ENCODE measurements around the gene GAST. TPM values are rescaled to one million over a fixed set of nuclear protein-coding genes. Genes with fewer than 3 reads are reported as not detected.

Gene GAST
- total and polyA plus RNA-seq, 9 donors = 0.79 TPM; not detected in 8

DNA sequence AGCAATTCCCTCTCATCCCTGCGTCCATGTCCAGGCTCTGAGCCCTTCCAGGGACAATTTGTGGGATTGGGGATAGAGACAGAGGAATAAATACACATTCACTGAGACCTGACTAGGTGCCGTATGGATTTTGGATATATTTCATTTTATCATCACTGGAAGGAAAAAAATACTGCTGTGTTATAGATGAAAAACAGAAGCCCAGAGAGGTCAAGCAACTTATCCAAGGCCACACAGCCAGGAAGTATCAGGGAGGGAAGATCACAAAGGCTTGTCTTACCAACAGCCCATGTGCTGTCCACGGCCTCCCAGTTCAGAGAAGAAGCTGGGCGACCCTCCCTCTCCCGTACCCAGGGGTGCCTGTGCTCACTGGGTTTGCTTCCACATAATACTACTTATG lies 28.4 kb downstream of the GAST start:
- H3K27me3 ChIP-seq (ENCODE audit: control insufficient read depth, insufficient read depth, low read length) = peaks cover 26% of the 10 kb centered on the region
- no peaks in the 10 kb centered on the region for H3K36me3 ChIP-seq (ENCODE audit: control insufficient read depth, insufficient read depth, low read length)
- no peak for DNase-seq
- H3K4me3 ChIP-seq (ENCODE audit: low read length) = no peak overlapping the region
- H3K4me1 ChIP-seq (ENCODE audit: control insufficient read depth, insufficient read depth, low read length) = peaks cover 7% of the 10 kb centered on the region
- no CpG with 5 or more reads among the region's 5 CpGs for WGBS (ENCODE audit: insufficient coverage)
- no peaks in the 10 kb centered on the region for H3K9me3 ChIP-seq (replicated peaks; ENCODE audit: control insufficient read depth, low read depth, low read length)
- no peak overlapping the region for H3K27ac ChIP-seq (ENCODE audit: low read length)

GRCh38 chr17:41741709-41742108 lies 29.6 kb downstream of the GAST start:
- H3K9me3 ChIP-seq (replicated peaks; ENCODE audit: control insufficient read depth, low read depth, low read length) = no peaks in the 10 kb centered on the region
- H3K27me3 ChIP-seq (ENCODE audit: control insufficient read depth, insufficient read depth, low read length) = peaks cover 14% of the 10 kb centered on the region
- peaks cover 7% of the 10 kb centered on the region for H3K4me1 ChIP-seq (ENCODE audit: control insufficient read depth, insufficient read depth, low read length)
- no peak overlapping the region for H3K27ac ChIP-seq (ENCODE audit: low read length)
- WGBS (ENCODE audit: insufficient coverage) = 81% methylated on average over 6 of the region's 9 CpGs
- H3K4me3 ChIP-seq (ENCODE audit: low read length) = no peak overlapping the region
- H3K36me3 ChIP-seq (ENCODE audit: control insufficient read depth, insufficient read depth, low read length) = no peaks in the 10 kb centered on the region
- DNase-seq = no peak

- DNase-seq = no peak
- Histone ChIP-seq H3K4me3 (ENCODE audit: low read length) (no peak overlapping the region), H3K27me3 (ENCODE audit: control insufficient read depth, insufficient read depth, low read length) (peaks cover 2% of the 10 kb centered on the region), H3K4me1 (ENCODE audit: control insufficient read depth, insufficient read depth, low read length) (no peaks in the 10 kb centered on the region), H3K36me3 (ENCODE audit: control insufficient read depth, insufficient read depth, low read length) (no peaks in the 10 kb centered on the region), H3K27ac (ENCODE audit: low read length) (no peak overlapping the region), H3K9me3 (replicated peaks; ENCODE audit: control insufficient read depth, low read depth, low read length) (no peaks in the 10 kb centered on the region)
- 65% methylated on average over 3 of the region's 6 CpGs for WGBS (ENCODE audit: insufficient coverage)
Observed at GRCh38 chr17:41748275-41748674, 36.1 kb downstream of the GAST start.

- Histone ChIP-seq H3K27me3 (ENCODE audit: control insufficient read depth, insufficient read depth, low read length) (no peaks in the 10 kb centered on the region), H3K4me3 (ENCODE audit: low read length) (no peak overlapping the region), H3K4me1 (ENCODE audit: control insufficient read depth, insufficient read depth, low read length) (no peaks in the 10 kb centered on the region), H3K36me3 (ENCODE audit: control insufficient read depth, insufficient read depth, low read length) (peaks cover 16% of the 10 kb centered on the region), H3K9me3 (replicated peaks; ENCODE audit: control insufficient read depth, low read depth, low read length) (no peaks in the 10 kb centered on the region), H3K27ac (ENCODE audit: low read length) (no peak overlapping the region)
- WGBS (ENCODE audit: insufficient coverage) = 74% methylated on average over 3 of the region's 4 CpGs
- no peak for DNase-seq
Observed at GRCh38 chr17:41750862-41751261, 38.7 kb downstream of the GAST start.

GRCh38 chr17:41751288-41751687 lies 39.2 kb downstream of the GAST start:
- Histone ChIP-seq H3K4me1 (ENCODE audit: control insufficient read depth, insufficient read depth, low read length) (no peaks in the 10 kb centered on the region), H3K27ac (ENCODE audit: low read length) (no peak overlapping the region), H3K27me3 (ENCODE audit: control insufficient read depth, insufficient read depth, low read length) (no peaks in the 10 kb centered on the region), H3K9me3 (replicated peaks; ENCODE audit: control insufficient read depth, low read depth, low read length) (no peaks in the 10 kb centered on the region), H3K4me3 (ENCODE audit: low read length) (no peak overlapping the region), H3K36me3 (ENCODE audit: control insufficient read depth, insufficient read depth, low read length) (peaks cover 18% of the 10 kb centered on the region)
- 84% methylated on average over 3 of the region's 3 CpGs for WGBS (ENCODE audit: insufficient coverage)
- no peak for DNase-seq

DNA sequence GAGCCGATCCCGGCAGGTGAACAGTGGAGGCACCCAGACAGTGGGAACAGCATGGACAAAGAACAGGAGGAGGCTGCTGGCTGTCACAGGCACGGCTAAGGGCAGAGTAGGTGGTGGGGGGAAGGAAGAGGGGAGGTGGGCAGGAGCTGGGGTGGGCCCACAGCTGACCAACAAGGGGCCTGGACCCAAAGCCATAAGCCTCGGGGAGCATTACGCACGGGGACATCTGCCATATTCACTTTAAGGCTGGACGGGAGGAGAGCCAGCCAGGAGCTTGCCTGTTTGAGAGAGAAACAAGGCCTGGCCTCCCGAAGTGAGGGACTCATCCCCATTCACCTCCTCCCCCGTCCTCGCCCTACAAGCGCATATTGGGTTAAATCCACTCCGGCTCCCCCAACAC lies 41.9 kb downstream of the GAST start:
- H3K36me3 ChIP-seq (ENCODE audit: control insufficient read depth, insufficient read depth, low read length) = peaks cover 36% of the 10 kb centered on the region
- no peaks in the 10 kb centered on the region for H3K27me3 ChIP-seq (ENCODE audit: control insufficient read depth, insufficient read depth, low read length)
- no peaks in the 10 kb centered on the region for H3K9me3 ChIP-seq (replicated peaks; ENCODE audit: control insufficient read depth, low read depth, low read length)
- no peak for DNase-seq
- 72% methylated on average over 7 of the region's 12 CpGs for WGBS (ENCODE audit: insufficient coverage)
- H3K4me1 ChIP-seq (ENCODE audit: control insufficient read depth, insufficient read depth, low read length) = no peaks in the 10 kb centered on the region
- H3K4me3 ChIP-seq (ENCODE audit: low read length) = no peak overlapping the region
- no peak overlapping the region for H3K27ac ChIP-seq (ENCODE audit: low read length)

DNA sequence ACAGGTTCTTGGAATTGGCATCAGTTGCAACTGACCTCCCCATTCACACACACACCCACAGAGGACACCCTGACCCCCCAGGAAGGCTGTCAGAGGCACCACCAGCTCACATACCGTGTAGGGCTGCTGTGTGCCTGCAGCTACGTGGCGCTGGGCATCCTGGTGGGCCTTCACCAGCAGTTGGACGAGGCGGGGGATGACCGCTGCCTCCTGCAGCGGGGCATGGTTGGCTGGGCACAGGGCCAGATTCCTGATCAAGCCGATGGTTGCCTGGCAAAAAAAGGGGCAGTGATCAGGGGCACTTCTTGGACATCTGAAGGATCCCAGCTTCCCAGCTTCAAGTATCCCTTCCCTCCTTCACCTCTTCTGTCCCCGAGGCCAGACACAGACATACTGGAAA lies 46.5 kb downstream of the GAST start:
- peaks cover 59% of the 10 kb centered on the region for H3K36me3 ChIP-seq (ENCODE audit: control insufficient read depth, insufficient read depth, low read length)
- no peak for DNase-seq
- H3K27me3 ChIP-seq (ENCODE audit: control insufficient read depth, insufficient read depth, low read length) = no peaks in the 10 kb centered on the region
- no peak overlapping the region for H3K27ac ChIP-seq (ENCODE audit: low read length)
- no peaks in the 10 kb centered on the region for H3K9me3 ChIP-seq (replicated peaks; ENCODE audit: control insufficient read depth, low read depth, low read length)
- WGBS (ENCODE audit: insufficient coverage) = 86% methylated on average over 9 of the region's 9 CpGs
- no peak overlapping the region for H3K4me3 ChIP-seq (ENCODE audit: low read length)
- no peaks in the 10 kb centered on the region for H3K4me1 ChIP-seq (ENCODE audit: control insufficient read depth, insufficient read depth, low read length)

DNA sequence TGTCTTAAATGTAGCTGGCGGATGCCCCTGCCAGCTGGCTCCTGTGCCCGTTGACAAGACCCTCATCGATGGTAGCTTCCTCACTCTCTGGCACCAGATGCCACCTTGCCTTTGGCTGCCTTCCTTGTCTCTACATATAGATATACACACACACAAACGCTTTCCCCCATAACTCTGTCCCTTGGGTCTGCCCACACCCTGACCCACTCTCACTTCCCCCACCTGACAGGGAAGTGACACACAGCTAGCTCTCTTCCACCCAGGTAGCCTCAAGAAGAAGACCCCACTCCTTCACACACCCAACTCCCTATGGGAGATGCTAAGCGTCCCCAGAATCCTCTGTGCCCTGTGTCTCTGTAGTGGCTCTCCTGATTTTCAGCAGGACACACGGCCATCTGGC lies 48.7 kb downstream of the GAST start:
- 74% methylated on average over 4 of the region's 6 CpGs for WGBS (ENCODE audit: insufficient coverage)
- no peaks in the 10 kb centered on the region for H3K27me3 ChIP-seq (ENCODE audit: control insufficient read depth, insufficient read depth, low read length)
- no peak for DNase-seq
- no peaks in the 10 kb centered on the region for H3K4me1 ChIP-seq (ENCODE audit: control insufficient read depth, insufficient read depth, low read length)
- no peak overlapping the region for H3K4me3 ChIP-seq (ENCODE audit: low read length)
- no peaks in the 10 kb centered on the region for H3K9me3 ChIP-seq (replicated peaks; ENCODE audit: control insufficient read depth, low read depth, low read length)
- H3K36me3 ChIP-seq (ENCODE audit: control insufficient read depth, insufficient read depth, low read length) = peaks cover 62% of the 10 kb centered on the region
- no peak overlapping the region for H3K27ac ChIP-seq (ENCODE audit: low read length)

DNA sequence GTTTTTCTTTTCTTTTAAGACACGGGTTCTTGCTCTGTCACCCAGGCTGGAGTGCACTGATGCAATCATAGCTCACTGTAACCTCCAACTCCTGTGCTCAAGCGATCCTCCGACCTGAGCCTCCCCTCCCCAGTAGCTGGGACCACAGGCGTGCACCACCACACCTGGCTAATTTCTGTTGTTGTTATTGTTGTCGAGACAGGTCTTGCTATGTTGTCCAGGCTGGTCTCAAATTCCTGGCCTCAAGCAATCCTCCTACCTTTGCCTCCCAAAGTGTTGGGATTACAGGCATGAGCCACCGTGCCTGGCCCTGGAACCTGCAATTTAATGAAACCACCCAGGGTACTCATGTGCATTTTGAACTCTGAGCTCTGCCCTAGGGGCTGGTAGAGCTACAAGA lies 50.3 kb downstream of the GAST start:
- DNase-seq = no peak
- no peaks in the 10 kb centered on the region for H3K9me3 ChIP-seq (replicated peaks; ENCODE audit: control insufficient read depth, low read depth, low read length)
- 92% methylated on average over 2 of the region's 6 CpGs for WGBS (ENCODE audit: insufficient coverage)
- H3K27me3 ChIP-seq (ENCODE audit: control insufficient read depth, insufficient read depth, low read length) = no peaks in the 10 kb centered on the region
- H3K4me3 ChIP-seq (ENCODE audit: low read length) = no peak overlapping the region
- H3K27ac ChIP-seq (ENCODE audit: low read length) = no peak overlapping the region
- no peaks in the 10 kb centered on the region for H3K4me1 ChIP-seq (ENCODE audit: control insufficient read depth, insufficient read depth, low read length)
- H3K36me3 ChIP-seq (ENCODE audit: control insufficient read depth, insufficient read depth, low read length) = peaks cover 64% of the 10 kb centered on the region

DNA sequence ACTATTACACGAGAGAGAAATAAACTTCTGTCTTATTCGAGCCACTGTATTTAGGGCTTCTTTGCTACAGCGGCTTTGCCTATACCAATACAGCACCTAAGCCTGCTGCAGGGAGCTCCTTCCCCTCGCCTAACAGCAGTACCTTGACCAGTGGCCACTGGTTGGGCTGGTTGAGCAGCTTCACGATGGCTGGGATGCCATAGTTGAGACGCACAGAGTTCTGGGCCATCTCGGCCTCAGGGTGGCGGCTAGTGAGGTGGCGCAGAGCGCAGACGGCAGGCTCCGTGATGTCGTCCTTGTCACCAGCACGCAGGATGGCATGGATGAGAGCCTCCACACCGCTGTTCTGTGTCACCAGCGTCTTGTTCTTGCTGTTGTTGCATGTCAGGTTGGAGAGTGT lies 50.7 kb downstream of the GAST start:
- Histone ChIP-seq H3K9me3 (replicated peaks; ENCODE audit: control insufficient read depth, low read depth, low read length) (no peaks in the 10 kb centered on the region), H3K4me1 (ENCODE audit: control insufficient read depth, insufficient read depth, low read length) (no peaks in the 10 kb centered on the region), H3K27ac (ENCODE audit: low read length) (no peak overlapping the region), H3K36me3 (ENCODE audit: control insufficient read depth, insufficient read depth, low read length) (peaks cover 64% of the 10 kb centered on the region), H3K4me3 (ENCODE audit: low read length) (no peak overlapping the region), H3K27me3 (ENCODE audit: control insufficient read depth, insufficient read depth, low read length) (no peaks in the 10 kb centered on the region)
- no peak for DNase-seq
- 96% methylated on average over 16 of the region's 16 CpGs for WGBS (ENCODE audit: insufficient coverage)

DNA sequence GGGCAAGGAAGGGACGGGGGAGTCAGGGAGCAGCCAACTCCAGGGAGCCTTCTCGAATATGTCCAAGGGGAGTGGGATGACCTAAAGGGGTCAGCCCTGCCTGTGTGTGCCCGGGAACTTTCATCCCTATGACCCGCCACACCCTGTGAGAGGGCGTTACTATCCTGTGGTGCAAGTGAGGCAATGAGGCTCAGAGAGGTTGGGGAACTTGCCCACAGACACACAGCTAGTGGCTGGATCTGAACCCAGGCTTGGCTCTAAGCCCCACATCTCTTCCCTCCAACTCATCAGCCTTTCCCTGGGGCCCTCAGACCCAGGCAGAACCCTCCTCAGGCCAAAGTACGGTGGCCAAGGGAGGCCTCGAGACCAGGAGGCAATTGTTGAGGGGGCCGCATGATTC lies 51.2 kb downstream of the GAST start:
- Histone ChIP-seq H3K36me3 (ENCODE audit: control insufficient read depth, insufficient read depth, low read length) (peaks cover 63% of the 10 kb centered on the region), H3K4me1 (ENCODE audit: control insufficient read depth, insufficient read depth, low read length) (no peaks in the 10 kb centered on the region), H3K9me3 (replicated peaks; ENCODE audit: control insufficient read depth, low read depth, low read length) (no peaks in the 10 kb centered on the region), H3K27ac (ENCODE audit: low read length) (no peak overlapping the region), H3K27me3 (ENCODE audit: control insufficient read depth, insufficient read depth, low read length) (no peaks in the 10 kb centered on the region), H3K4me3 (ENCODE audit: low read length) (no peak overlapping the region)
- no peak for DNase-seq
- WGBS (ENCODE audit: insufficient coverage) = 91% methylated on average over 6 of the region's 8 CpGs

All from muscle of leg (tissue), 11 donors.